HEK293 (cell line): ENCODE results near the gene LRP3.

Experiments
- CTCF ChIA-PET: fragments of 350-600 bp; formaldehyde crosslinking; extraction: SDS; loops from one replicate; lab custom pipeline; 2021; ENCODE audit warnings: antibody characterized with exemption; lab: Yijun Ruan, JAX
- POLR2A ChIA-PET: fragments of 300-600 bp; formaldehyde crosslinking; extraction: SDS; loops from one replicate; lab custom pipeline; 2020; ENCODE audit warnings: antibody characterized with exemption, inconsistent platforms; lab: Yijun Ruan, JAX
- H3K27ac ChIP-seq: fragments of 200-500 bp; sonication (Bioruptor generic); 2 replicates; pipeline ENCODE4 v1.5.1; 2014; ENCODE audit warnings: low read depth, low read length, control low read depth, inconsistent platforms; ENCODE audit errors: extremely low read depth
- H3K36me3 ChIP-seq, 2 experiments: fragments of 200-500 bp in 1 of 2; sonication (Bioruptor generic) in 1 of 2; 1 replicate in 1 of 2; 2 replicates in 1 of 2; pipeline ENCODE4 v1.5.1; 2014 to 2017; ENCODE audit warnings: inconsistent platforms in 2 of 2, low read length in 2 of 2; ENCODE audit not compliant: control insufficient read depth in 2 of 2, insufficient read depth in 1 of 2
- H3K4me1 ChIP-seq: fragments of 200-500 bp; sonication (Bioruptor generic); 2 replicates; pipeline ENCODE4 v1.5.1; 2014; ENCODE audit warnings: mild to moderate bottlenecking, low read length, inconsistent platforms; ENCODE audit not compliant: control insufficient read depth, insufficient read depth
- H3K4me3 ChIP-seq: 2 replicates; pipeline ENCODE4 v1.5.1; 2011; ENCODE audit warnings: low read depth, mild to moderate bottlenecking, control low read depth, low read length, moderate library complexity
- H3K9me3 ChIP-seq: fragments of 200-500 bp; sonication (Bioruptor generic); 2 replicates; pipeline ENCODE4 v1.5.1; 2014; ENCODE audit warnings: low read depth, low read length, inconsistent platforms; ENCODE audit not compliant: control insufficient read depth, insufficient read depth
- ATF2 ChIP-seq: fragments of 450-650 bp; formaldehyde crosslinking; IDR thresholded peaks from 2 replicates; pipeline ENCODE4 v1.5.1; 2016; ENCODE audit warnings: missing biosample characterization, missing genetic modification characterization, low read depth
- GLIS1 ChIP-seq: fragments of 450-650 bp; formaldehyde crosslinking; IDR thresholded peaks from 2 replicates; pipeline ENCODE4 v1.5.1; 2016; ENCODE audit warnings: missing biosample characterization, missing genetic modification characterization
- GLIS2 ChIP-seq: fragments of 450-650 bp; formaldehyde crosslinking; IDR thresholded peaks from 2 replicates; pipeline ENCODE4 v1.5.1; 2016; ENCODE audit warnings: missing biosample characterization, missing genetic modification characterization
- HIC1 ChIP-seq: fragments of 450-650 bp; formaldehyde crosslinking; IDR thresholded peaks from 2 replicates; pipeline ENCODE4 v1.5.1; 2016; ENCODE audit warnings: missing biosample characterization, missing genetic modification characterization
- IKZF3 ChIP-seq: fragments of 450-650 bp; IDR thresholded peaks from 2 replicates; pipeline ENCODE4 v1.5.0; 2018; ENCODE audit warnings: missing biosample characterization, mild to moderate bottlenecking, missing genetic modification characterization, moderate library complexity
- KLF17 ChIP-seq: fragments of 450-650 bp; formaldehyde crosslinking; IDR thresholded peaks from 2 replicates; pipeline ENCODE4 v1.5.1; 2016; ENCODE audit warnings: missing biosample characterization, missing genetic modification characterization
- PRDM2 ChIP-seq: fragments of 450-650 bp; formaldehyde crosslinking; IDR thresholded peaks from 2 replicates; pipeline ENCODE4 v1.5.1; 2016; ENCODE audit warnings: missing biosample characterization, missing genetic modification characterization, borderline replicate concordance
- ZBTB8A ChIP-seq: fragments of 450-650 bp; formaldehyde crosslinking; IDR thresholded peaks from 2 replicates; pipeline ENCODE4 v1.5.1; 2016; ENCODE audit warnings: missing biosample characterization, missing genetic modification characterization
- ZFHX2 ChIP-seq: fragments of 450-650 bp; formaldehyde crosslinking; conservative IDR thresholded peaks from 2 replicates; pipeline ENCODE4 v1.5.1; 2016; ENCODE audit warnings: missing biosample characterization, missing genetic modification characterization
- ZFP41 ChIP-seq: fragments of 450-650 bp; formaldehyde crosslinking; IDR thresholded peaks from 2 replicates; pipeline ENCODE4 v1.5.1; 2016; ENCODE audit warnings: missing biosample characterization, missing genetic modification characterization, borderline replicate concordance
- ZNF121 ChIP-seq: fragments of 450-650 bp; formaldehyde crosslinking; IDR thresholded peaks from 2 replicates; pipeline ENCODE4 v1.5.1; 2016; ENCODE audit warnings: missing biosample characterization, missing genetic modification characterization
- ZNF184 ChIP-seq: fragments of 450-650 bp; IDR thresholded peaks from 2 replicates; pipeline ENCODE4 v1.5.1; 2018; ENCODE audit warnings: missing biosample characterization, mild to moderate bottlenecking, missing genetic modification characterization
- ZNF221 ChIP-seq: fragments of 450-650 bp; formaldehyde crosslinking; IDR thresholded peaks from 2 replicates; pipeline ENCODE4 v1.5.1; 2017; ENCODE audit warnings: missing biosample characterization, missing genetic modification characterization, borderline replicate concordance
- ZNF223 ChIP-seq: fragments of 450-650 bp; formaldehyde crosslinking; IDR thresholded peaks from 2 replicates; pipeline ENCODE4 v1.5.1; 2016; ENCODE audit warnings: missing biosample characterization, missing genetic modification characterization
- ZNF274 ChIP-seq, 2 experiments: fragments of 200-500 bp in 1 of 2; fragments of 450-650 bp in 1 of 2; sonication (Bioruptor generic) in 1 of 2; formaldehyde crosslinking in 1 of 2; IDR thresholded peaks; 2 replicates each; pipeline versions ENCODE4 v1.5.1 to v1.6.1; 2014 to 2016; ENCODE audit warnings: borderline replicate concordance in 1 of 2, inconsistent platforms in 1 of 2, low read length in 1 of 2, missing biosample characterization in 1 of 2, missing genetic modification characterization in 1 of 2
- ZNF280C ChIP-seq: fragments of 450-650 bp; formaldehyde crosslinking; IDR thresholded peaks from 2 replicates; pipeline ENCODE4 v1.5.1; 2016; ENCODE audit warnings: missing biosample characterization, missing genetic modification characterization
- ZNF311 ChIP-seq: fragments of 450-650 bp; formaldehyde crosslinking; IDR thresholded peaks from 2 replicates; pipeline ENCODE4 v1.5.1; 2017; ENCODE audit warnings: missing biosample characterization, missing genetic modification characterization, borderline replicate concordance
- ZNF394 ChIP-seq: fragments of 450-650 bp; formaldehyde crosslinking; IDR thresholded peaks from 2 replicates; pipeline ENCODE4 v1.5.1; 2016; ENCODE audit warnings: missing biosample characterization, missing genetic modification characterization, mild to moderate bottlenecking, moderate library complexity, borderline replicate concordance
- ZNF530 ChIP-seq: fragments of 450-650 bp; formaldehyde crosslinking; IDR thresholded peaks from 2 replicates; pipeline ENCODE4 v1.5.1; 2016; ENCODE audit warnings: low read depth, missing biosample characterization, missing genetic modification characterization
- ZNF624 ChIP-seq: fragments of 450-650 bp; formaldehyde crosslinking; IDR thresholded peaks from 2 replicates; pipeline ENCODE4 v1.5.1; 2017; ENCODE audit warnings: missing biosample characterization, missing genetic modification characterization
- ZNF704 ChIP-seq: fragments of 450-650 bp; formaldehyde crosslinking; IDR thresholded peaks from 2 replicates; pipeline ENCODE4 v1.5.1; 2016; ENCODE audit warnings: missing biosample characterization, missing genetic modification characterization
- ZNF830 ChIP-seq: fragments of 450-650 bp; IDR thresholded peaks from 2 replicates; pipeline ENCODE4 v1.5.0; 2018; ENCODE audit warnings: missing biosample characterization, missing genetic modification characterization, low read depth, mild to moderate bottlenecking, moderate library complexity

Gene LRP3

GRCh38 chr19:33248954-33249613, 55.0 kb downstream of the LRP3 start:
- Histone ChIP-seq H3K4me3 (no peak overlapping the region), H3K27ac (no peak overlapping the region), H3K4me1 (no peaks in the 10 kb centered on the region), H3K36me3 (no peaks in the 10 kb centered on the region; a peak in 1 of 3 replicates), H3K9me3 (peaks cover 6% of the 10 kb centered on the region)
- ChIA-PET POLR2A (no interaction called here), CTCF (interaction anchor here (0.6 to 0.7 kb wide), 4 partner anchors 14 to 167 kb away, joined by 3 to 4 read pairs (median 3); no protein-coding TSS in a partner anchor)
- TF ChIP-seq ZNF704 (tag by site-specific recombination): no peak
- no peak for TF ChIP-seq ZNF221 (tag by site-specific recombination)
- no peak for TF ChIP-seq ZNF530 (tag by site-specific recombination)
- TF ChIP-seq GLIS2: peak; percentile 62
- TF ChIP-seq ZFP41 (tag by site-specific recombination): no peak
- TF ChIP-seq ZBTB8A (tag by site-specific recombination): 0 out of 2 replicates have a peak, but pooled peaks have one; percentile 45
- TF ChIP-seq HIC1: peak; percentile 98
- TF ChIP-seq ZNF274 (IDR thresholded peaks at IDR 0.05; ENCODE audit: low read length): no peak
- no peak for TF ChIP-seq ZNF274 (tag by site-specific recombination; IDR thresholded peaks at IDR 0.05; ENCODE audit: borderline replicate concordance)
- no peak for TF ChIP-seq ZNF311 (tag by site-specific recombination)
- no peak for TF ChIP-seq ZNF280C (tag by site-specific recombination)
- peak; percentile 89 for TF ChIP-seq ZNF223 (tag by site-specific recombination)
- no peak for TF ChIP-seq ZNF624 (tag by site-specific recombination)
- peak; percentile 53; the same call in 1 of the 2 replicates for TF ChIP-seq ZFHX2 (tag by site-specific recombination)
- no peak for TF ChIP-seq PRDM2 (tag by site-specific recombination)
- TF ChIP-seq ZNF830 (tag by site-specific recombination): no peak
- peak; percentile 62 for TF ChIP-seq GLIS1 (tag by site-specific recombination)
- TF ChIP-seq ZNF394 (tag by site-specific recombination): no peak
- no peak for TF ChIP-seq KLF17 (tag by site-specific recombination)
- TF ChIP-seq ZNF121 (tag by site-specific recombination): no peak
- TF ChIP-seq ATF2 (tag by site-specific recombination): no peak
- peak; percentile 73; the same call in 1 of the 2 replicates for TF ChIP-seq IKZF3 (tag by site-specific recombination)
- no peak for TF ChIP-seq ZNF184 (tag by site-specific recombination)
